NCI-H1092 (cell line): Measurements from ENCODE around the gene RALGPS2.

Experiments
- DNase-seq: peaks from one replicate; lab custom pipeline; 2025; lab: John Stamatoyannopoulos, UW

The RALGPS2 gene

DNA sequence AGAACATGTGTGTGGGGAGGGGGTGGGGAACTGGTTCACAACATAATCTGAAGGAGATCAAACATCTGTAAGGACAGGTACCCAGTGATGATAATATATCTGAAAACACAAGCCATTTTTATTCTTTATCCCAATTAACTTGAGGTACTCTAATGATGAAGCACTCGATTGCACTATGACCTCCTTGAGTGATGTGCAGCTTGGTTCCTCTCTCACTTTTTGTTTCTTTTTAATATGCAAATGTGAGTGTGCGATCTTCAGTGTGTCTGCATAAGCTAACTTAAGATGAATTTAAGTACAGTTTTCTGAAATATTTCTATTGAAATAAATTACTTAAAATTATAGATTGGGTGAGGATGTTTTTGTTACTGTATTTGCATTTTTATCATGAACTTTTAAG, 196.5 kb downstream of the RALGPS2 start:
- no peak for DNase-seq

DNA sequence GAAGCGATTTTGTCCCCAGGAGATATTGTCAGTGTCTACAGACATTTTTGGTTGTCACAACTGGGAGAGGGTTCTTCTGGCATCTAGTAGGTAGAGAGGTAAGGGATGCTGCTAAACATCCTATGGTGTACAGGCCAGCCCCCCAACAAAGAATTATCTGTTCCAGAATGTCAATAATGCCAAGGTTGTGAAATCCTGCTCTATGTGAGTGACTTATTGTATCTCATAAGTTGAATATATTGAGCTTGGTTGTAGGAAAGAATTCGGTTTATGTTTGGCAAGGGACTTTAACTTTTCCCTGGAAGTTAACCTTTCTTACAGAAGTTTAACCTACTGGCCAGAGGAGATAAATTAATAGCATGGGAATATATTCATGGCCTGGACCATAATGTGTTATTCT, 198.5 kb downstream of the RALGPS2 start:
- DNase-seq, result no peak

DNA sequence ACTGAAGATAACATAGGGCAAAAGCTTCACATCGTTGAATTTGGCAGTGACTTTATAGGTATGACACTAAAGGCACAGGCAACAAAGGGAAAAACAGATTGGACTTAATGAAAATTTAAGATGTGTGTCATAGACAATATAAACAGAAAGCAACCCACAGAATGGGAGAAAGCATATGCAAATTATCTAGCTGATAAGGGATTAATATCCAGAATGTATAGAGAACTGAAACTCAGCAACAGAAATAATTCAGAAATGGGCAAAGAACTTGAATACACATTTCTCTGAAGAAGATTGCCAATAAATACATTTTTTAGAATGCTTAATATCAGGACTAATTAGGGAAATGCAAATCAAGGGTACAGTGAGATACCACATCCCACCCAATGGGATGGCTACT, 201.0 kb downstream of the RALGPS2 start:
- no peak for DNase-seq

DNA sequence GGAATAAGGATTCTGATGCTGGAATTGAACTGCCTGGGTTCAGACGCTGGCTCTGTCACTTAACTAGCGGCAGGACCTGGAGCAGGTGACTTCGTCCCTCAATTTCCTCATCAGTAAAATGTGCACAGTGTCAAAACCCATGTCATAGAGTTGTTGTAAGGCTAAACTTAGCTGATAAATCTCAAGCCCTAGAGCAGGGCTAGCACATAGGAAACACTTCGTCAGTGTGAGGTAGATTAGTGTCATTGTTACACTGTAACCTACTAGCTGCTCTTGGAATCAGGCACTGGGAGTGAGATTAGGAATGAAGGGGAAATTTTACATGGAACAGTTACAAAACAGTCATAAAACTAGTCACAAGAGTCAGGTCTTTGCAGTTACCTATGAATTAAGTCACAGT, 202.0 kb downstream of the RALGPS2 start:
- DNase-seq, result no peak

DNA sequence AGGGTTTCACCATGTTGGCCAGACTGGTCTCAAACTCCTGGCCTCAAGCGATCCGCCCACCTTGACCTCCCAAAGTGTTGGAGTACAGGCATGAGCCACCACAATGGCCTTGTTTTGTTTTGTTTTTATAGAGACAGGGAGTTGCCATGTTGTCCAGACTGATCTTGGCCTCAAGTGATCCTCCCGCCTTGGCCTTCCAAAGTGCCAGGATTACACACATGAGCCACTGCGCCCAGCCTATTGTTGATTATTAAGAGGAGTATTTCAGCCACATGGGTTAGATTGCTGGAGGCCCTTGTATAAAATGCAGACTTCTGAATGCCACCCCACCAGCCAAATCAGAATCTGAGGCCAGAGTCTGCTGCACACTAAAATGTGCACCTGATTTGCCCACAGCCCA, 203.0 kb downstream of the RALGPS2 start:
- no peak for DNase-seq

DNA sequence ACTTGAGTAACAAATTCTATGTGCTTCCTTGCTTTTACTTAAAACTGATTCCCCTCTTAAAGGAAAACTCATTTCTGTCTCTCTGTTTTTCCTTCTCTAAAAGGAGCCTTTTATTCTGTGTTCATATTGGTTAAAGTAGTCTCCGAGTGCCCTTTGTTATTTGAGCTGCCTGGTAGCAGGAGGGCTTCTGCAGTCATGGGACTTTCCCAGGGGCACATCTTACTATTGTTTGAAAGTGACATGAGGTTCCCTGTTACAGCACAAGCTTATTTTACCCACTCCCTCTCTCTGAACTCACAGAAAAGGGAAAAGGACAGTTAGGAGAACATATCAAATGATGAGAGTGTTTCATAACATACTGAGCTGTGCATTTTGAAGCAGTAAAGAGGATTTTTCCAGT, 203.9 kb downstream of the RALGPS2 start:
- no peak for DNase-seq

DNA sequence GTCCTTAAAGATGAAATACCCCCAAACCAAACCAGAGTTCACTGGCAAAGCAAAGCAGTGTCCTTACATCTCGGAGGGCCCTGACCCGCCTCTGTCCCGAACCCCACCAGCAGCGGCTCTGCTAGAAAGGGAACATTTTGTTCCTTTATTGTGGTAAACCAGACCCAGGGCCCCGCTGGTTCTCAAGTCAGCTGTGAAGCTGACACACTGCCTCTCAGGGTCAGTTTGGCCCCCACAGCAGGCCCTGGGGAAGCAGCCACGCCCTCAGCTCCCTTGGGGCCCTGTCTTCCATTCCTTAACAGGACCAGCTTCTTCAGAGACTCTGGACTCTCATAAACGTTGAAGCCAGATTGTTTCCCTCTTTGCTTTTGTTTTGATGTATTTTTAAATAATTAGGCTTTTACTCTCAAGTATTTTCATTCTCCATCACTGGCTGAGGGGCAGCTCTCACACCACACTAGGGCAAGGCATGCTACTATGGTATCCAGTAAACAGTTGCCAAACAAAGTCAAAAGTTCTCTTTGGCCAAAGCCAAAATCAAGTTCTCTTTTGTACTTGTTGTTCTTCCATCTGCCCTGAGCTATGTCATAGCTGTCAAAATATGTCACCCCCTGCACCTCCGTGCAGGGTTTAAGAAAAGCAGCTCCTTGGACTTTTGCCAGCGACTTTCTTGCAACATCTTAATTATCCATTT, 207.0 kb downstream of the RALGPS2 start:
- DNase-seq, result no peak

DNA sequence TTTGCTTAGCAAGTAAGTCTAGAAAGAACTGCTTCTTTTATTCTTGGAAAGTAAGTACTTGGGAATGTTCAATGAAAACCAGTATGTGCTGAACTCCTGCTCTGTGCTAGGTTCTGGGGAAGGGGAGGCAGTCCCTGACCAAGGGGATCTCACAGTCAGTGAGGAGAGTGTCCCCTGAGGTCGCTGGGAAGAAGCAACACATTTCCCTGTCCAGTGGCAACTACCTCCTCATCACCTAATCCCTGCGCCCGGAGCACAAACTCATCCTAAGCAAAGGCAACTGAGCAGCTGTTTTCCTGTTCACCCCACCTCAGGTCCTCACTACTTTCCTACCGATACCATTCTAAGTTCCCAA, 207.5 kb downstream of the RALGPS2 start:
- no peak for DNase-seq

DNA sequence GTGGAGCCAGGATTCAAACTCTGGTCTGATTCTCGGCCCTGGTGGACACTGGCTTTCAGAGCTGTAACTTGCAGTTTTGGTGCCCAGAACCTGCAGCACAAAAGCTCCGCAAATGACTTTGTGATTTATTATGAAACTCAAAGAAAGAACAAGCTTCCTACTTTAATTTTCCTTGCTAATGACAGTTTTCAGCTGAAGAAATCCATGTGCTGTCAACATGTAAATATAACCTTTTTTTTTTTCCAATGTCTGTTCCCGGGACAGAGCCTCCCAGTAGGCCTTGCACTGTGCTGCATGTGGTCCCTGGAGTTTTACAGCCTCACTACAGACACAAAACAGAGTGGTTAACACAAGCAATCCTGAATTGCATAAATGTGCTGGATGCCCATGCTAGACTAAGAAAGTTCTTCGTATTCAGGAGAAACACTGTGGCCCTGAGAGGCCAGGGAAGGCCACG, 208.1 kb downstream of the RALGPS2 start:
- DNase-seq, result no peak

DNA sequence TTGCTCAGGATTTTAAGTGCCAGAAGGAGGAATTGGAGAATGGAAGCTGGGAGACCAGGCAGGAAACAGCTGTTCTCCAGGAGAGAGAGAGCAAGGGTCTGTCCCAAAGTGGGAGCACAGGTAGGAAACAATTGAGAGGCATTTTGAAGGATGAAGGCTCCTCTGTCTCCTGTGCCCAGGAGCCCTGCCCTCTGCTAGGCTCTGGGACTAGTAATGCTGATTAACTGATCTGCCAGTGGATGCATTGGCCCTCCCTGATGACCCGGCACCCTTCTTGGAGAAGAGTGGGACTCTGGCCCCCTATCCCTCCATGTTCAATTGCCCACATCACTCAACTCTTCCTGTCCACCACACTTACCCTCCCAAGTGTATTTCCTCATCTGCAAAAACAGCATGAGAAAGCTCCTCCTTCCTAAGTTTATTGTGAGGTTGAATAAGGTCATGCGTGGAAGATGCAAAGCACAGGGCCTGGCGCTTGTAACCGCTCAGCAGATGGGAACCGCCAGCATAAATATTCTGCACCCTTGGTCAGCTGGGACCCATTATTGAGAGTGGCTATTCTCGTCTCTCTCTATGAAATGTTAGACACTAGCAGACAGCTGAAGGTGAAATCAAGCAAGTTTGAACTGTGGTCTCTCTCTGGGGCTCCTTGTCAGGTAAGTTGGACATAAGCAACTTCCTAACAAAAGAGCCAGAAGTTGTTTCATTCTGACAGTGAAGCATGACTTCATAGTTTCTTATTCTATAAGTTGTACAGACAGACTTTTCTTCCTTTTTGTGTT, 208.9 kb downstream of the RALGPS2 start:
- no peak for DNase-seq

DNA sequence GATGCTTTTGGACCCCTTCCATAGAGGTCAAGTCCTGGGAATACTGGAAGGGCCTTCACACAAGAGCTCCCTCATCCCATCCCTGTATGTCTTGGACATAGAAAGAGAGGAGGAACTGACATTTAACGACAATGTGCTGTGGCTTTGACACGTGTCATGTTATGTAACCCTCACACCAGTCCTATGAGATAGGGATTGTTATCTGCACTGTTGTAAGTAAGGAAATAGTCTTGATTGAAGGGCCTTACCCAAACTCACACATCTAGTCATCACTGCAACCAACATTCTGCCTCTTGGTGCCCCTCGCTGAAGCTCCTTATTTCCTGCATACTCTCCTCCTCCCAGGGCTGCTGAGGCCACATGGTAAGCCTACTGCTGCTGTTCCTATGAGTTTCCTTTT, 209.5 kb downstream of the RALGPS2 start:
- no peak for DNase-seq

DNA sequence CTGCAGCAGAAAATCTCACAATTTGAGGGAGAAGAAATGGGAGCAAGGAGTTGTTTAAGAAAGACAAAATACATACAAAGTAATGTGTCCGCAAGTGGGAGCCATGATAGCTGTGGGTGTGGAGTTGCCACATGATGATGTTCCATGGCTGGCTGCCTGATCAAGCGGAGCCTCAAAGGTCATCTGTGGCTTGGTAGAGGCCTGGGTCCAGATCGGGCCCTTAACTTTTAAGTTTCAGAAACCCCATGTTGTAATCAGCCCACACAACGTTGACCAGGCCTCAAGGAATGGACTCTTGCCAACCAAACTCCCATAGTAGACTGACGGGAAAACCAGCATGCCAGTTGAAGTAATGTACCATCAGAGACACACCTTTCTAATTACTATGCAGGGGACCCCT, 210.6 kb downstream of the RALGPS2 start:
- DNase-seq, result no peak

DNA sequence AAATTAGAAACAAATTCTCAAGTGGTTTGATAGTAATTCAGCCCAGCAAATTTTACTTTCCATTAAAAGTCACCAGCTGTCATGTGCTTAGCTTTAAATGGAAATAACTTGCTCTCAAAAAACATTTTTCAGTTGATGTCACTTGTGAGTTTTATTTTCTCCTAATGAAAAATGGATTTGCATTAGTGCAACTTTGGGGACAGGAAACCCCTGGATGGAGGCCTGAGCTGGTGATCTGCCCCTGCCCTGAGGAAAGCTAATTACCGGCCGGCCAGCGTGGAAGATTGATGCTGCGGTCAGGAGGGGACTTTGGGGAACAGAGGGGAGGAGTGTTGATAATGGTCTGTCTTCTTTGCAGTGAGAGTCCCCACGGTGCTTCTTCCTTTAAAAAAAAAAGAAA, 212.7 kb downstream of the RALGPS2 start:
- DNase-seq, result no peak

DNA sequence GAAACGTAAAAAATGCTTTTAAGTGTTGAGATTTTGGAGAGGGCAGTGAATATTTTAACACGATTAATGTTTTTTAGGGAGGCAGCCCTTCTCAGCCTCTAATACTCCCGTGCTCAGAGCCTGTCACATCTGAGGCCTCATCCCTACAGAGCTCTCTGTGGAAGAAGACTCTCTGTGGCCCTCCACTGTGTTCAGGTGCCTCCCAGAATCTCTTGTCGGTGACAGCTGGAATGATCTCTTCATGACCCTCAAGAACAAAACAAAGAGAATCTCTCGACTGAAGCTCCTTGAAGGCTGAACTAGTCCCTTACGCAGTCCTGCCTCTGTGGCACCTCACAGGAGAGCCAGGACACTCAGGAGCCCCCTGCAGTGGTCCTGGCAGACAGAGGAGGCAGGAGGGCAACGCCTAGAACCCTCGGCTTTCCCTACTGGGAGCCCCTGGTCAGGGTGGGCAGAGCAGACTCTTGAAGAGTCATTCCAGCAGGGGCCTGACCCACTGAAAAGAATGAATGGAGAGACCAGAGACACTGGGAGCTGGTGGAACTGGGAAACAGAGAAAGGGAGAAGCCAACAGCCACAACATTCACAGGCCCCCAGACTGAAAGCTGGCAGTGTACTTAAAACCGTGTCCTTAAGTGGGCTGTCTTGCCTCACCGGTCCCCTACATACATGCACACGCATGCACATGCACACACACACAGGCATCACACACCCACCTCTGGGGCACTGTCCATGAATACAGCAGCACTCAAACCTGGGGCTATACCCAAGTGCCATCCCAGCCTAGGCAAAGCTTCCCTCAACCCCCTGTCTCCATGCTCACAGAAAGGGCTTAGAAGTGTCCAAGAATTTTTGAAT, 213.3 kb downstream of the RALGPS2 start:
- DNase-seq, result no peak

DNA sequence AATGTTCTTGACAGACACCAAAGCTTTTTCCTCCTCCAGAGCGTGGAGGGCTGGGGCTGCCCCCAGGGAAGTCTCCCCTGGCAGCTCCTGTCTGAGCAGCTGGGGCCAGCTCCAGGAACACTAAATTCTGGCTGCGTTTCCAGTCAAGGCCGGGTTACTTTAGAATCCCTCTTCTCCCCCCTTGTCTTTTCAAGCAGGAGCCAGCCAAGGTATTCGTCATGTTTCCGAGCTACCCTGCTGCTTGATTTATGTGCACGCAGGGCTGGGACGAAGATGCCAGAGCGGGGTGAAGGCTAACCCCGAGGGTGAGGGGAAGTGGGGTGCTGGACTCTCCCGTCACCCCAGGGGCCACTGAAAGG, 213.9 kb downstream of the RALGPS2 start:
- DNase-seq, result no peak

DNA sequence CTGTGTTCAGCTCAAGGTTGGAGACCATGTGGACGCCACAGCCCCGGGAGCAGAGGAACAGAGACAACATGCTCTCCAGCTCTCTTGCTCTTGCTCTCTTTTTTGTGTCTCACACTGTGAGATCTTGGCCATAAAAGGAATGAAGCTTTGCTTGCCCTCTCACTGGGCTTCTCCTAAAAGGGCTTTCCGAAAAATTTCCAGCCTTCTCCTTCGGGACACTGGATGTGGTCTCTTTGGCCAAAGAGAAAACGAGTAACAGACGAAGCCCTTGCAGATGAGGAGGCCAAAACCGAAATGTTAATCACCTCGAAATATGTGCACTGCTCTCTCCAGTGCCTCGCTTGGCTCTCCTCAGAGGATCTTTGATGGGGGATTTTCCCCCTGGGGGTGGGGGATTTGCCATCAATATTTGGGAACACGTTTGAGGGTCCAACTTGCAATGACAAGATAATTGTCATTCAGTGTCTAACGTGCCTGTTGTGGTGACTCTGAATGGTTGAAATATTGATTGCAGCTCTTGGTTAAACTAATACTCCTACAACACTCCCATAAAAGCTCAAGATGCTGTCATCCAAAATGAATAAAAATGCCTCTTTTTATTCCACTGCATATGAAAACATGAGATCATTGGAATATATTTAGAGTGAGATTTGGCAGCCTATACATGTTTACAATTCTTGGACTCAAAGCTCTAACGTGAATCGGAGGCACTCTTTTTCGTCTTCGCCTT, 214.5 kb downstream of the RALGPS2 start:
- no peak for DNase-seq

DNA sequence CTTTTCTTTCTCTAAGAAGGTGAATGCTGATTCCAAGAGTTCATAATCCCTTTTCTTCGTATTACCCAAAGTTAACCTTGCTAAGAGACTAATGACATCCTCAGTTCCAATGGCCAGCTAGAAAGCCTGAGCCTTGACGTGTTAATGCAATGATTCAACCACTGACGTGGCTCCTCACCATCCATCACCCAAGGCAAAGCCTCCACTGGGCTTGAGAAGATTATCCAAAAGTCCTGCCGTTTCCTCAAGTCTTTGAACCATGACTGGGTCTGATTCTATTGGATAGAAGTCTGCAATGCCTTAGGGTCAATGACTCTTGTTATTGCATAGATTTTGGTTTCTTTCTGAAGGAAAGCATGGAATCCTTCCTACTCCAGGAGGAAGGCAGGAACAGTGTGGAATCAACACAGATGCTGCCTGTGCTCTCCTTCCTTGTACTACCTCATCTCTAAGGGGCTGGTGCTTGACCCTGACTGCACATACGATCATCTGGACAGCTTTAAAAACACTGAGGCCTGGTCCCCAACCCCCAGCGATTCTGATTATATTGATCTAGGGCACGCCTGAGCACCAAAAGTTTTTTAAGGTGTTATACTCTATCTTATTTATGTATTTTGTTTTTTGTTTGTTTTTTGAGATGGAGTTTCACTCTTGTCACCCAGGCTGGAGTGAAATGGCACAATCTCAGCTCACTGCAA, 215.2 kb downstream of the RALGPS2 start:
- DNase-seq, result no peak

DNA sequence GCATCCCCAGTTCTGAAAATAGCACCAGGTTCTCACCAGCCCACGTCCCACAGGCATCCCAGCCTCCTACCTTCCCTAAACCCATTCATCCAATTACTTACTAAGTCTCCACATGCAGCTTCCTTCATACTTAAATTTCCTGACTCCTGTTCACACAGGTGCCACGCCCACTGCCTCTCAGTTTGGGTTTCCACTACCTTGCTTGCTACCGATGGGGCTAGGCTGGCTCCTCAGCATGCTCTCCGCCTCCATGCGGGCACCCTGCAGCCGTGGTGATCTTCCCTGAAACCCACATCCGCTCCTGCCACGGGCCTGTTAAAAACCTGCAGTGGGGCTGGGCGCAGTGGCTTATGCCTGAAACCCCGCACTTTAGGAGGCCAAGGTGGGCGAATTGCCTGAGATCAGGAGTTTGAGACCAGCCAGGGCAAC, 216.2 kb downstream of the RALGPS2 start:
- DNase-seq, result no peak

DNA sequence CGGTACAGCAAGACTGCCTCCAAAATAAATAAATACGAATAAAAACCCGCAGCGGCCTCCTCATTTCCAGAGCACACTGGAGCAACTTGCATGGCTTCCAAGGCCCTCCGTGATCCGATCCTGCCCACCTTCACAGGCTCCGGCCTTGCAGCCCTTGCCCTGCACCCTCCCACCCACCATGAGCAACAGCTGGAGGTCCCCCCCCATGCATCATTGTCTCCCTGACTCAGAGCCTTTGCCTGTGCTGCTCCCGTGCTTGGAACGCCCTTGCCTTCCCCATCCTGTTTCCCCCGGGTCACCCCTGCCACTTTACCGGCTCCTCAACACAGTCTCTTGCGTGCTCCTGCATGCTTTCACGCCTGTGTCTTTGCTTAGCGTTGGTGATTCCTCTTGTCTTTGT, 216.8 kb downstream of the RALGPS2 start:
- no peak for DNase-seq

DNA sequence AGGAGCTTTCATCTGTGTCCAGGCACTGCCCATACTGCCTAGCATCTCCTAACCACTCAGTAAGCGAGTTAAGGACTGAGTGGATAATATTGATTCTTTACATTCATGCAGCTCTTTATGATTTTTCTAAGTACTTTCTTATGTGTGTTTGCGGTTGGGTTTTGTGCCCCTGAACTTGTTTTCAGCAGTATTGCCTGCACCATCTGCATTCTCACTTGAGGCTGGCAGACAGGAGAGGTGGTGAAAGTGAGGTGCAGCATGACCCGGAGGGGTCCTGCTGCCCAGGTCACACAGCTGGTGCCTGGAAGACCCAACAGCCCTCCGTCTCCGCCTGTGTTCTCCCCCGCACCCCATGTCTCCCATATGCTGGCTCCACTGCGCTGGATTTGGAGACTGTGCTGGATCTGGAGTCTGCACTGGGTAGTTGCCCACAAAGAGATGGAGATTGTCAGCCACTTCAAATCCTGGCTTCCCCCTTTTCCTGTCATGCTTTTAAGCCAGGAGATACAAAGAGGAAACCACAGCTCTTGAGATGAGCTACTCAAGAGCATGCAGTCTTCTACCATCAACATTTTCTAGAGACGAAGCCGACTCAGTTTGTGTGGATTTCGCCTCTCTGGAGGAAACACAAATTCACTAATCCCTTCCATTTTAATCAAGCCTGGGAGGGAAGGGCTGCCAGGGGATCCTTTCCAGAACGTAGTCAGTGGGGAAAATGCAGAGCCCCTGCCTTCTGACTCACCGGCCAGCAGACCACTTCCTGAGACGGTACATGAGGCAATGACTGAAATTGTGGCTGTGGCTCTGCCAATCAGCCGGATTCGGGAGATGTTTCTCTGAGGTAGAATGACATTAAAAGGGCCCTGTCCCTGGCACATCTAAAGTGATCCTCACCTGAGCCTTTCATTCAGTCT, 217.5 kb downstream of the RALGPS2 start:
- no peak for DNase-seq

DNA sequence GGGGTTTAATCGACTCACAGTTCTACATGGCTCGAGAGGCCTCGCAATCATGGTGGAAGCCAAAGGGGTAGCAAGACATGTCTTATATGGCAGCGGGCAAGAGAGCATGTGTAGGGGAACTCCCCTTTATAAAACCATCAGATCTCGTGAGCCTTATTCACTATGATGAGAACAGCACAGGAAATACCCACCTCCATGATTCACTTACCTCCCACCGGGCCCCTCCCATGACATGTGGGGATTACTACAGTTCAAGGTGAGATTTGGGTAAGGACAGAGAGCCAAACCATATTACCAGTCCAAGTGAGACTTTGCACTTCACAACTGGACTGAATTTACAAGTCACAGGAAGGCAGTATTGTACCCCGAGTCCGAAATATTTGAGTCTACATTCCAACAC, 219.7 kb downstream of the RALGPS2 start:
- DNase-seq, result no peak
